Measurements from ENCODE around the gene ST14.
"Not testable (repeated sequence)": the region's sequence is repeated elsewhere in the genome, so short reads cannot be mapped to it uniquely, and the experiment has no call there.

The ST14 gene

GRCh38 chr11:130241713-130242112, 82.1 kb downstream of the ST14 start:
- H3K36me3 Mint-ChIP-seq: peaks cover 9% of the 10 kb centered on the region
- no peak overlapping the region for H3K4me3 Mint-ChIP-seq
- peaks cover 44% of the 10 kb centered on the region for H3K4me1 Mint-ChIP-seq
- no peak overlapping the region for H3K27ac Mint-ChIP-seq
- H3K27me3 Mint-ChIP-seq: no peaks in the 10 kb centered on the region
- no peaks in the 10 kb centered on the region for H3K9me3 Mint-ChIP-seq

- H3K9me3 Mint-ChIP-seq: no peaks in the 10 kb centered on the region
- H3K27me3 Mint-ChIP-seq: no peaks in the 10 kb centered on the region
- H3K36me3 Mint-ChIP-seq: peaks cover 7% of the 10 kb centered on the region
- no peak overlapping the region for H3K27ac Mint-ChIP-seq
- H3K4me3 Mint-ChIP-seq: no peak overlapping the region
- H3K4me1 Mint-ChIP-seq: peaks cover 59% of the 10 kb centered on the region
Measured at GRCh38 chr11:130243816-130244215, 84.2 kb downstream of the ST14 start.

- peaks cover 65% of the 10 kb centered on the region for H3K4me1 Mint-ChIP-seq
- H3K36me3 Mint-ChIP-seq: peaks cover 7% of the 10 kb centered on the region
- no peaks in the 10 kb centered on the region for H3K27me3 Mint-ChIP-seq
- H3K4me3 Mint-ChIP-seq: no peak overlapping the region
- no peak overlapping the region for H3K27ac Mint-ChIP-seq
- H3K9me3 Mint-ChIP-seq: no peaks in the 10 kb centered on the region
Measured at GRCh38 chr11:130244848-130245247, 85.3 kb downstream of the ST14 start.

GRCh38 chr11:130245375-130245774, 85.8 kb downstream of the ST14 start:
- not testable (repeated sequence) for H3K9me3 Mint-ChIP-seq, H3K27me3 Mint-ChIP-seq, H3K27ac Mint-ChIP-seq, H3K36me3 Mint-ChIP-seq, H3K4me3 Mint-ChIP-seq
- H3K4me1 Mint-ChIP-seq: peaks cover 65% of the 10 kb centered on the region

DNA sequence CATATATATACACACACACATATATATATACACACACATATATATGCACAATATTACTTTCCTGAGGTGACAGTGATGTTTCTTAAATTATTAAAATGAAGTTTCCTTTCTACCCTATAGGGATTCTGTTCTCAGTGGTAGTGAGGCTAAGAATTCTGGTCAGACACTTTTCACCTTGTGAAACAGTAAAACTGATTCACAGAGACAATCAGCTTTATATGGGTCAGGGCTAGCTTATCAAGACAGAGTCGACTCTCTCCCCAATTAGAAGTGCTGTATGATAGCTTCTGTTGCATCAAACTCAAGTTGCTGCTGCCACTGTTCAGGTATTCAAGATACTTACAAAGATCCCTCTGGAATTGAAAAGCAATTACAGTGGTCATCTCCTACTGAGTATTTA, 86.7 kb downstream of the ST14 start:
- Mint-ChIP-seq H3K9me3 (peaks cover 6% of the 10 kb centered on the region), H3K4me3 (no peak overlapping the region), H3K27me3 (no peaks in the 10 kb centered on the region), H3K36me3 (peaks cover 14% of the 10 kb centered on the region), H3K27ac (no peak overlapping the region), H3K4me1 (peaks cover 73% of the 10 kb centered on the region)

- Mint-ChIP-seq H3K36me3 (peaks cover 15% of the 10 kb centered on the region), H3K9me3 (peaks cover 6% of the 10 kb centered on the region), H3K27me3 (no peaks in the 10 kb centered on the region), H3K4me3 (no peak overlapping the region), H3K27ac (no peak overlapping the region), H3K4me1 (peaks cover 73% of the 10 kb centered on the region)
Measured at GRCh38 chr11:130246738-130247137, 87.2 kb downstream of the ST14 start.

GRCh38 chr11:130247319-130247718, 87.7 kb downstream of the ST14 start:
- Mint-ChIP-seq H3K9me3 (peaks cover 6% of the 10 kb centered on the region), H3K27ac (no peak overlapping the region), H3K4me3 (no peak overlapping the region), H3K36me3 (peaks cover 21% of the 10 kb centered on the region), H3K4me1 (peaks cover 74% of the 10 kb centered on the region), H3K27me3 (no peaks in the 10 kb centered on the region)

GRCh38 chr11:130249371-130249770, 89.8 kb downstream of the ST14 start:
- H3K4me3 Mint-ChIP-seq: no peak overlapping the region
- H3K27me3 Mint-ChIP-seq: no peaks in the 10 kb centered on the region
- H3K4me1 Mint-ChIP-seq: peaks cover 66% of the 10 kb centered on the region
- peaks cover 31% of the 10 kb centered on the region for H3K36me3 Mint-ChIP-seq
- no peak overlapping the region for H3K27ac Mint-ChIP-seq
- peaks cover 6% of the 10 kb centered on the region for H3K9me3 Mint-ChIP-seq

DNA sequence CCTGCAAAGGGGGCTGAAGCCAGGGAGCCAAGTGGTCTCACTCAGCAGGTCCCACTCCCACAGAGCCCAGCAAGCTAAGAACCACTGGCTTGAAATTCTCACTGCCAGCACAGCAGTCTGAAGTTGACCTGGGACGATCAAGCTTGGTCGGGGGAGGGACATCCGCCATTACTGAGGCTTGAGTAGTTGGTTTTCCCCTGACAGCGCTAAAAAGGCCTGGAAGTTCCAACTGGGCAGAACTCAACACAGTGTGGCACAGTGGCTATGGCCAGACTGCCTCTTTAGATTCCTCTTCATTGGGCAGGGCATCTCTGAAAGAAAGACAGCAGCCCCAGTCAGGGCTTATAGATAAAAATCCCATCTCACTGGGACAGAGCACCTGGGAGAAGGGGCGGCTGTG, 90.3 kb downstream of the ST14 start:
- H3K4me1 Mint-ChIP-seq: peaks cover 64% of the 10 kb centered on the region
- not testable (repeated sequence) for H3K27me3 Mint-ChIP-seq, H3K9me3 Mint-ChIP-seq, H3K4me3 Mint-ChIP-seq, H3K27ac Mint-ChIP-seq
- H3K36me3 Mint-ChIP-seq: peaks cover 31% of the 10 kb centered on the region

GRCh38 chr11:130251763-130252162, 92.2 kb downstream of the ST14 start:
- not testable (repeated sequence) for H3K4me3 Mint-ChIP-seq, H3K9me3 Mint-ChIP-seq, H3K27ac Mint-ChIP-seq, H3K27me3 Mint-ChIP-seq
- H3K4me1 Mint-ChIP-seq: peaks cover 62% of the 10 kb centered on the region
- H3K36me3 Mint-ChIP-seq: peaks cover 38% of the 10 kb centered on the region

Data from activated naive CD4-positive, alpha-beta T cell treated with anti-CD3 and anti-CD28 coated beads, Interleukin-2, amount 50 U/mL, for 24 hours (primary cell).